HepG2 (cell line): ENCODE data around the gene LBX2. TPM values are rescaled to one million over a fixed set of nuclear protein-coding genes. Genes with fewer than 3 reads are reported as not detected.

ENCODE experiments used
- AFF4 ChIP-seq: sonication (generic); formaldehyde crosslinking; IDR thresholded peaks from 2 replicates; pipeline ENCODE4 v1.4.0; 2020; ENCODE audit warnings: missing genetic modification reagents
- AGO1 ChIP-seq: fragments of 200-400 bp; formaldehyde crosslinking; IDR thresholded peaks from 2 replicates; pipeline ENCODE4 v1.6.1; 2017; ENCODE audit warnings: mild to moderate bottlenecking, low read depth, low read length, moderate library complexity; ENCODE audit not compliant: poor library complexity, severe bottlenecking
- AHDC1 ChIP-seq: sonication (generic); formaldehyde crosslinking; IDR thresholded peaks from 2 replicates; pipeline ENCODE4 v1.5.1; 2020; ENCODE audit warnings: mild to moderate bottlenecking, missing genetic modification reagents, borderline replicate concordance
- DPF2 ChIP-seq: sonication (generic); formaldehyde crosslinking; IDR thresholded peaks from 2 replicates; pipeline ENCODE4 v1.4.0; 2020; ENCODE audit warnings: mild to moderate bottlenecking, low read depth, missing genetic modification reagents, borderline replicate concordance
- DRAP1 ChIP-seq: IDR thresholded peaks from 2 replicates; pipeline ENCODE4 v1.6.1; 2016; ENCODE audit warnings: missing genetic modification reagents, missing compliant biosample characterization
- FOXO1 ChIP-seq: sonication (generic); formaldehyde crosslinking; IDR thresholded peaks from 2 replicates; pipeline ENCODE4 v1.4.0; 2020; ENCODE audit warnings: missing genetic modification reagents
- KAT7 ChIP-seq: IDR thresholded peaks from 2 replicates; pipeline ENCODE4 v1.6.1; 2018; ENCODE audit warnings: borderline replicate concordance, missing compliant biosample characterization
- MTERF4 ChIP-seq: sonication (generic); formaldehyde crosslinking; IDR thresholded peaks from 2 replicates; pipeline ENCODE4 v1.8.0; 2023; ENCODE audit warnings: mild to moderate bottlenecking, missing genetic modification reagents
- PITX1 ChIP-seq: sonication (generic); formaldehyde crosslinking; IDR thresholded peaks from 2 replicates; pipeline ENCODE4 v1.5.1; 2020; ENCODE audit warnings: mild to moderate bottlenecking, missing genetic modification reagents
- RBM22 ChIP-seq: fragments of 200-400 bp; formaldehyde crosslinking; optimal IDR thresholded peaks from 2 replicates; pipeline ENCODE3; 2017; ENCODE audit warnings: mild to moderate bottlenecking, low read length, moderate library complexity
- SATB2 ChIP-seq: sonication (generic); formaldehyde crosslinking; IDR thresholded peaks from 2 replicates; pipeline ENCODE4 v1.5.0; 2020; ENCODE audit warnings: missing genetic modification reagents
- TBP ChIP-seq: sonication (generic); formaldehyde crosslinking; IDR thresholded peaks from 2 replicates; pipeline ENCODE4 v1.5.0; 2020; ENCODE audit warnings: missing genetic modification reagents
- TBX2 ChIP-seq: sonication (generic); formaldehyde crosslinking; IDR thresholded peaks from 2 replicates; pipeline ENCODE4 v1.5.0; 2020; ENCODE audit warnings: missing genetic modification reagents, mild to moderate bottlenecking, borderline replicate concordance
- ZFP36L1 ChIP-seq: sonication (generic); formaldehyde crosslinking; IDR thresholded peaks from 2 replicates; pipeline ENCODE4 v1.8.0; 2022; ENCODE audit warnings: mild to moderate bottlenecking, missing genetic modification reagents, moderate library complexity
- ZNF276 ChIP-seq: sonication (generic); formaldehyde crosslinking; IDR thresholded peaks from 2 replicates; pipeline ENCODE4 v1.4.0; 2020; ENCODE audit warnings: mild to moderate bottlenecking, low read depth, missing genetic modification reagents
- ZNF354B ChIP-seq: sonication (generic); formaldehyde crosslinking; IDR thresholded peaks from 2 replicates; pipeline ENCODE4 v1.8.0; 2022; ENCODE audit warnings: mild to moderate bottlenecking, missing genetic modification reagents
- polyA plus RNA-seq, 8 experiments: library from polyadenylated mRNA; depleted of rRNA in 3 of 8; stranded (reverse) in 7 of 8; unstranded in 1 of 8; fragments of >200 nt; fragmentation: Illumina TruSeq in 4 of 8; extraction: Trizol in 4 of 8; gene quantifications; 2 replicates each; pipeline versions ENCODE4 v1.2.1 to v1.2.3, GENCODE V29; 2011 to 2016; ENCODE audit warnings: low read depth in 4 of 8, missing spikeins in 1 of 8, mixed read lengths in 1 of 8; ENCODE audit not compliant: insufficient read depth in 1 of 8
- total RNA-seq, 5 experiments: library from RNA; depleted of rRNA; stranded (reverse); fragments of >200 nt; fragmentation: Illumina TruSeq; extraction: Trizol; gene quantifications; 2 replicates each; pipeline ENCODE4 v1.2.3, GENCODE V29; 2016; ENCODE audit warnings: low read depth in 1 of 5

Gene LBX2
- total and polyA plus RNA-seq, 2 of the 13 experiments (the other 11 are each of a cell fraction or from before 2014, with no cell fraction given), result 6.4 to 8.1 TPM

- TF ChIP-seq AGO1 (peak; percentile 93), ZNF276 (CRISPR knock-in tag) (no peak), MTERF4 (CRISPR knock-in tag) (no peak), ZNF354B (CRISPR knock-in tag) (no peak), SATB2 (CRISPR knock-in tag) (no peak), RBM22 (peak; percentile 44), FOXO1 (CRISPR knock-in tag) (no peak), TBX2 (CRISPR knock-in tag) (0 out of 2 replicates have a peak, but pooled peaks have one; percentile 3), DRAP1 (CRISPR knock-in tag) (no peak), DPF2 (CRISPR knock-in tag) (no peak), TBP (CRISPR knock-in tag) (no peak), PITX1 (CRISPR knock-in tag) (no peak), AHDC1 (no peak), KAT7 (CRISPR knock-in tag) (no peak), ZFP36L1 (CRISPR knock-in tag) (no peak), AFF4 (CRISPR knock-in tag) (no peak)
Observed at GRCh38 chr2:74461187-74462053, 38.0 kb downstream of the LBX2 start (continued).
